H9 (cell line): Measurements from ENCODE around the gene LIPE. TPM values are rescaled to one million over a fixed set of nuclear protein-coding genes. Genes with fewer than 3 reads are reported as not detected.

ENCODE experiments used
- DNase-seq: peaks from one replicate; pipeline ENCODE4 v3.0.0-alpha.2; 2017
- H2AFZ ChIP-seq: one replicate; pipeline ENCODE4 v1.6.1; 2013; ENCODE audit warnings: mild to moderate bottlenecking, low read length, control low read depth, moderate library complexity
- H2AK5ac ChIP-seq: 2 replicates; pipeline ENCODE4 v1.6.1; 2013; ENCODE audit warnings: low read length, control low read depth, mixed read lengths; ENCODE audit not compliant: insufficient read length
- H2BK120ac ChIP-seq: one replicate; pipeline ENCODE4 v1.6.1; 2013; ENCODE audit warnings: low read depth, mild to moderate bottlenecking, low read length, control low read depth, inconsistent platforms; ENCODE audit not compliant: poor library complexity, severe bottlenecking
- H2BK12ac ChIP-seq: 2 replicates; pipeline ENCODE4 v1.6.1; 2013; ENCODE audit warnings: low read length, control low read depth, mixed read lengths, low read depth; ENCODE audit not compliant: insufficient read length
- H2BK15ac ChIP-seq: 2 replicates; pipeline ENCODE4 v1.6.1; 2013; ENCODE audit warnings: low read depth, low read length, control low read depth
- H2BK20ac ChIP-seq: one replicate; pipeline ENCODE4 v1.6.1; 2013; ENCODE audit warnings: low read depth, mild to moderate bottlenecking, low read length, control low read depth, inconsistent platforms; ENCODE audit not compliant: poor library complexity, severe bottlenecking
- H2BK5ac ChIP-seq: 2 replicates; pipeline ENCODE4 v1.6.1; 2013; ENCODE audit warnings: low read length, control low read depth, mixed read lengths; ENCODE audit not compliant: insufficient read length
- H3K14ac ChIP-seq: 2 replicates; pipeline ENCODE4 v1.6.1; 2013; ENCODE audit warnings: low read length, control low read depth; ENCODE audit not compliant: insufficient read depth
- H3K18ac ChIP-seq: 2 replicates; pipeline ENCODE4 v1.6.1; 2013; ENCODE audit warnings: low read depth, mild to moderate bottlenecking, mixed read lengths, low read length, control low read depth; ENCODE audit not compliant: insufficient read length
- H3K23ac ChIP-seq: 2 replicates; pipeline ENCODE4 v1.6.1; 2013; ENCODE audit warnings: low read length, control low read depth, mixed read lengths, low read depth; ENCODE audit not compliant: insufficient read length
- H3K23me2 ChIP-seq: 2 replicates; pipeline ENCODE4 v1.6.1; 2013; ENCODE audit warnings: low read depth, mild to moderate bottlenecking, mixed read lengths, low read length, control low read depth; ENCODE audit not compliant: insufficient read length, poor library complexity, severe bottlenecking
- H3K27ac ChIP-seq: 2 replicates; pipeline ENCODE4 v1.5.1; 2013; ENCODE audit warnings: low read length, control low read depth, mixed read lengths, low read depth; ENCODE audit not compliant: insufficient read length
- H3K27me3 ChIP-seq: 2 replicates; pipeline ENCODE4 v1.6.1; 2013; ENCODE audit warnings: low read length, control low read depth, inconsistent platforms; ENCODE audit not compliant: insufficient read depth
- H3K4ac ChIP-seq: 2 replicates; pipeline ENCODE4 v1.6.1; 2013; ENCODE audit warnings: low read depth, mild to moderate bottlenecking, control low read depth, inconsistent platforms, low read length, moderate library complexity
- H3K4me1 ChIP-seq: 2 replicates; pipeline ENCODE4 v1.6.1; 2013; ENCODE audit warnings: low read length, control low read depth, inconsistent platforms; ENCODE audit not compliant: insufficient read depth
- H3K4me2 ChIP-seq: 2 replicates; pipeline ENCODE4 v1.6.1; 2013; ENCODE audit warnings: low read length, control low read depth, mixed read lengths; ENCODE audit not compliant: insufficient read length, insufficient read depth
- H3K56ac ChIP-seq: 2 replicates; pipeline ENCODE4 v1.6.1; 2013; ENCODE audit warnings: low read depth, mild to moderate bottlenecking, mixed read lengths, low read length, control low read depth; ENCODE audit not compliant: insufficient read length
- H3K79me1 ChIP-seq: 2 replicates; pipeline ENCODE4 v1.6.1; 2013; ENCODE audit warnings: low read depth, mild to moderate bottlenecking, moderate library complexity, low read length, control low read depth, inconsistent platforms; ENCODE audit not compliant: insufficient read depth, poor library complexity, severe bottlenecking
- H3K79me2 ChIP-seq: 2 replicates; pipeline ENCODE4 v1.6.1; 2013; ENCODE audit warnings: low read length, control low read depth, inconsistent platforms; ENCODE audit not compliant: insufficient read depth
- H3K9ac ChIP-seq: 2 replicates; pipeline ENCODE4 v1.6.1; 2013; ENCODE audit warnings: low read length, control low read depth, mixed read lengths; ENCODE audit not compliant: insufficient read length; ENCODE audit errors: extremely low read depth
- H3K9me3 ChIP-seq: one replicate; pipeline ENCODE4 v1.6.1; 2013; ENCODE audit warnings: low read depth, low read length, inconsistent platforms; ENCODE audit not compliant: control insufficient read depth
- H3T11ph ChIP-seq: one replicate; pipeline ENCODE4 v1.6.1; 2013; ENCODE audit warnings: mild to moderate bottlenecking, low read length, control low read depth, inconsistent platforms
- H4K20me1 ChIP-seq: one replicate; pipeline ENCODE4 v1.6.1; 2013; ENCODE audit not compliant: control insufficient read depth, insufficient read length, insufficient read depth
- H4K5ac ChIP-seq: 2 replicates; pipeline ENCODE4 v1.6.1; 2013; ENCODE audit warnings: low read depth, mild to moderate bottlenecking, mixed read lengths, low read length, control low read depth; ENCODE audit not compliant: insufficient read length
- H4K8ac ChIP-seq: replicated peaks from 2 replicates; pipeline ENCODE4 v1.6.1; 2013; ENCODE audit warnings: low read length, control low read depth, mixed read lengths, low read depth; ENCODE audit not compliant: insufficient read length
- H4K91ac ChIP-seq: 2 replicates; pipeline ENCODE4 v1.6.1; 2013; ENCODE audit warnings: low read depth, mild to moderate bottlenecking, moderate library complexity, mixed read lengths, low read length, control low read depth; ENCODE audit not compliant: insufficient read length
- H3K27ac Mint-ChIP-seq, 3 experiments: 2 replicates in 2 of 3; 3 replicates in 1 of 3; pipeline ENCODE4 v1.8.0; 2020 to 2021; ENCODE audit warnings: mixed read lengths in 3 of 3, mild to moderate bottlenecking in 1 of 3, moderate library complexity in 1 of 3
- H3K27me3 Mint-ChIP-seq: 2 replicates; pipeline ENCODE4 v1.8.0; 2021; ENCODE audit warnings: low read depth, mild to moderate bottlenecking, moderate library complexity, mixed read lengths
- H3K36me3 Mint-ChIP-seq, 3 experiments: 2 replicates in 2 of 3; 3 replicates in 1 of 3; pipeline ENCODE4 v1.8.0; 2020 to 2021; ENCODE audit warnings: low read depth in 3 of 3, mixed read lengths in 3 of 3; ENCODE audit not compliant: insufficient read depth in 1 of 3
- H3K4me1 Mint-ChIP-seq, 2 experiments: 2 replicates each; pipeline ENCODE4 v1.8.0; 2020; ENCODE audit warnings: mixed read lengths in 2 of 2
- H3K4me3 Mint-ChIP-seq, 2 experiments: 2 replicates in 1 of 2; 3 replicates in 1 of 2; pipeline ENCODE4 v1.8.0; 2020 to 2021; ENCODE audit warnings: mild to moderate bottlenecking in 2 of 2, mixed read lengths in 2 of 2, moderate library complexity in 1 of 2
- H3K9me3 Mint-ChIP-seq, 2 experiments: 2 replicates in 1 of 2; 3 replicates in 1 of 2; pipeline ENCODE4 v1.8.0; 2020; ENCODE audit warnings: mild to moderate bottlenecking in 2 of 2, mixed read lengths in 2 of 2, moderate library complexity in 1 of 2
- CTCF ChIP-seq: fragments of 200-600 bp; sonication (generic); conservative IDR thresholded peaks from 3 replicates; pipeline ENCODE4 v1.8.0; 2021; ENCODE audit warnings: antibody characterized with exemption, mild to moderate bottlenecking
- WGBS: extraction: QIAGEN DNeasy Blood & Tissue Kit; methylation state at CpG from one replicate; pipeline ENCODE4 v1.1.7; 2013; ENCODE audit warnings: missing lambda C conversion rate, low lambda C conversion rate, mixed read lengths; ENCODE audit not compliant: insufficient read length; ENCODE audit errors: extremely low coverage; 5-methylcytosine and 5-hydroxymethylcytosine counted together
- total RNA-seq: library from RNA; stranded (reverse); gene quantifications from 2 replicates; pipeline ENCODE4 v1.2.1, GENCODE V29; 2021

Gene LIPE
- total RNA-seq, 1 experiment from 2014 or later: 6.3 TPM

- 0 out of 2 replicates have a peak, but pooled peaks cover 2% of the 10 kb centered on the region for H3K4me1 ChIP-seq
- H2BK15ac ChIP-seq: no peak overlapping the region
- H3K27me3 ChIP-seq: no peaks in the 10 kb centered on the region
- H3K9ac ChIP-seq: no peak overlapping the region
- H2BK20ac ChIP-seq: no peak overlapping the region
- Mint-ChIP-seq H3K9me3 (no peaks in the 10 kb centered on the region), H3K27ac (no peak overlapping the region), H3K27me3 (peaks cover 31% of the 10 kb centered on the region), H3K4me1 (peaks cover 11 to 13% of the 10 kb centered on the region in 2 experiments; a peak in 3 of 4 replicates), H3K4me3 (no peak overlapping the region), H3K36me3 (peaks cover 0 to 14% (median 8%) of the 10 kb centered on the region in 3 experiments; a peak in 6 of 7 replicates)
- H3T11ph ChIP-seq: no peak overlapping the region
- no peak overlapping the region for H2AFZ ChIP-seq
- no peak overlapping the region for H3K18ac ChIP-seq
- no peak overlapping the region for H3K4ac ChIP-seq
- H2AK5ac ChIP-seq: no peak overlapping the region
- H2BK12ac ChIP-seq: no peak overlapping the region
- no peak overlapping the region for H4K8ac ChIP-seq
- no peak overlapping the region for H3K56ac ChIP-seq
- H3K79me2 ChIP-seq: no peaks in the 10 kb centered on the region
- no peak overlapping the region for H2BK5ac ChIP-seq
- no CpG with 5 or more reads among the region's 6 CpGs for WGBS
- no peak overlapping the region for H2BK120ac ChIP-seq
- TF ChIP-seq CTCF: no peak
- H3K14ac ChIP-seq: no peak overlapping the region
- H3K23ac ChIP-seq: no peak overlapping the region
- H3K9me3 ChIP-seq: no peaks in the 10 kb centered on the region
- no peaks in the 10 kb centered on the region for H3K23me2 ChIP-seq
- H3K79me1 ChIP-seq: no peaks in the 10 kb centered on the region
- DNase-seq: no peak
- H3K27ac ChIP-seq: no peak overlapping the region
- H3K4me2 ChIP-seq: no peak overlapping the region
- H4K5ac ChIP-seq: no peak overlapping the region
- H4K91ac ChIP-seq: no peak overlapping the region
- H4K20me1 ChIP-seq: no peaks in the 10 kb centered on the region
These were observed 47.0 kb downstream of the LIPE start for GRCh38 chr19:42380155-42380554.
